Measurements from ENCODE around the gene ZGLP1. TPM values are rescaled to one million over a fixed set of nuclear protein-coding genes. Genes with fewer than 3 reads are reported as not detected.
"Not testable (repeated sequence)": the region's sequence is repeated elsewhere in the genome, so short reads cannot be mapped to it uniquely, and the experiment has no call there.

The ZGLP1 gene
- total RNA-seq, 4 donors from 2014 or later, result 0.58 to 1.2 (median 1.2) TPM

- intact Hi-C loops (cut with DNase I), result no loop called here
- DNase-seq (ENCODE audit: extremely low spot score), result no peak
- 80% methylated on average over 10 of the region's 10 CpGs for WGBS
- peaks cover 0 to 5% (median 1%) of the 10 kb centered on the region in 4 donors for H3K36me3 ChIP-seq
- no peaks in the 10 kb centered on the region for H3K27me3 ChIP-seq
- no peaks in the 10 kb centered on the region for H3K9me3 ChIP-seq
- H3K4me1 ChIP-seq, result peaks cover 0 to under 1% (median 0%) of the 10 kb centered on the region in 4 donors
- H3K4me3 ChIP-seq, result no peak overlapping the region
- H3K27ac ChIP-seq (replicated peaks in 1 of 4), result no peak overlapping the region
- TF ChIP-seq POLR2AphosphoS5 (IDR thresholded peaks at IDR 0.05) (no peak), EP300 (IDR thresholded peaks at IDR 0.05) (no peak), CTCF (IDR thresholded peaks at IDR 0.05) (no peak), POLR2A (IDR thresholded peaks at IDR 0.05; ENCODE audit: low read depth) (no peak)
These were observed 35.2 kb upstream of the ZGLP1 start for GRCh38 chr19:10344780-10345179.

DNA sequence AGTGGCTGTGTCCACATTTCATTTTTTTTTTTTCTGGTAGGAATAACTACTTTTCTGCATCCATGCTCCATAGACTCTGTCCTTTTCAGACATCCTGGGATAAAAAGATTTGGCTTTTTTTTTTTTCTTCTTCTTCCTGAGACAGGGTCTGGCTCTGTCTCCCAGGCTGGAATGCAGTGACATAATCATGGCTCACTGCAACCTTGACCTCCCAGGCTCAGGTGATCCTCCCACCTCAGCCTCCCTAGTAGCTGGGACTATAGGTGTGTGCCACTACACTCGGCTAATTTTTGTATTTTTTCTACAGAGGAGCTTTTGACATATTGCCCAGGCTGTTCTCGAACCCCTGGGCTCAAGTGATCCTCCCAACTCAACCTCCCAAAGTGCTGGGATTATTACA is 33.9 kb upstream of the ZGLP1 start:
- 73% methylated on average over 2 of the region's 2 CpGs for WGBS
- no peak for DNase-seq (ENCODE audit: extremely low spot score)
- H3K4me3 ChIP-seq, result no peak overlapping the region
- TF ChIP-seq POLR2AphosphoS5 (IDR thresholded peaks at IDR 0.05) (no peak), CTCF (IDR thresholded peaks at IDR 0.05) (no peak), POLR2A (IDR thresholded peaks at IDR 0.05; ENCODE audit: low read depth) (no peak)
- peaks cover 0 to 5% (median 0%) of the 10 kb centered on the region in 4 donors for H3K4me1 ChIP-seq
- intact Hi-C loops (cut with DNase I), result no loop called here
- no peaks in the 10 kb centered on the region for H3K36me3 ChIP-seq
- no peaks in the 10 kb centered on the region for H3K27me3 ChIP-seq
- H3K9me3 ChIP-seq, result no peaks in the 10 kb centered on the region
- H3K27ac ChIP-seq (replicated peaks in 1 of 4), result no peak overlapping the region

DNA sequence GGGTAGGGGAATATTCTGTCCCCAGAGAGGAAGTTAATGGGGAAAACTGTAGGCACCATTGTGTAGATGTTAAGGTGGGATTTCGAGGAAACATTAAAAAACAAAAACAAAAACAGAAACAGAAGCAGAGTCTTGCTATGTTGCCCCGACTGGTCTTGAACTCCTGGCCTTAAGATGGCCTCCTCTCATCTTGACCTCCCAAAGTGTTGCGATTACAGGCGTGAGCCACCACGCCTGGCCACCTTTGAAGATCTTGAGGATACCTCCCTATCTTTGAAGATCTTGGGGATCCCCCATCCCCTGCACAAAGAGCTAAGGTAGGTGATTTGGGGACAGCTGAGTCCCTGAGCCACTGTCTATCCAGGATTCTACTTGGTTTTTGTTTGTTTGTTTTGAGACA is 30.4 kb upstream of the ZGLP1 start:
- Histone ChIP-seq H3K9me3 (no peaks in the 10 kb centered on the region), H3K27ac (replicated peaks in 1 of 4) (no peak overlapping the region), H3K4me3 (no peak overlapping the region), H3K4me1 (peaks cover 3 to 13% (median 8%) of the 10 kb centered on the region in 4 donors), H3K36me3 (no peaks in the 10 kb centered on the region), H3K27me3 (no peaks in the 10 kb centered on the region)
- 87% methylated on average over 5 of the region's 5 CpGs for WGBS
- intact Hi-C loops (cut with DNase I), result no loop called here
- no peak for TF ChIP-seq CTCF (IDR thresholded peaks at IDR 0.05)
- no peak for TF ChIP-seq EP300 (IDR thresholded peaks at IDR 0.05)
- TF ChIP-seq POLR2AphosphoS5 (IDR thresholded peaks at IDR 0.05), result no peak
- no peak for TF ChIP-seq POLR2A (IDR thresholded peaks at IDR 0.05; ENCODE audit: low read depth)
- DNase-seq (ENCODE audit: extremely low spot score), result no peak

DNA sequence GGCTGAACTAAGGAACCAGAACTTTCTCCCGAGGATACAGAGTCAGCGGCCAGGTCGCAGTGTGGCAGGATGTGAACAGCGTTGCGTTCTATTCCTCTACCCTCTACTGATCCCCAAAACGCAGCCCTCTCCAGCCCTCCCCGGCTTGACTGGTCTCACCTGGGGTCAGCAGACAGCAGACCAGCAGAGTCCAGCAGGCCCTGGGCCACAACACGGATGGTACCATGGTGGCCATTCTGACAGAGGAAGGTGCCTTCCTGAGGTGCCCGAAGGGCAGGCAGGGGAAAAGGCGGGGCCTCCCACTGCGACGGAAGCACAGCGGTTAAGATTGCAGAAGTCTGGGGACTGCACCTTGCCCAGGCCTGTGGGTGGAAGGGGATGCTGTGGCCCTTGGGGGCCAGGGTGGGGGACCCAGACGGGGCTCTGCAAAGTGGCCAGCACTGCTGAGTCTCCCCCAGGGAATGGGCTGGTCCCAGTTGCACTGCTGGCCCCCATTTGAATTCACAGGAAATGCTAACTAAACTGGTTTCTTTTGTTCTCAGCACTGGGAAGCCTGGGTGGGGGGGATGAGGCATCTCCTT is 29.9 kb upstream of the ZGLP1 start, which contains the start of gene ICAM3:
TSS of gene ICAM3 (minus strand) at position 245 of the 581 bp plus-strand sequence. CDS start at position 235, 10 bp downstream.
- Histone ChIP-seq H3K4me3 (peak within 1 kb of the TSS in 2 of 4 donors; percentile 9 to 36), H3K4me1 (peaks cover 6 to 17% (median 10%) of the 10 kb centered on the region in 4 donors), H3K27ac (replicated peaks in 1 of 4) (no peak within 1 kb of the TSS), H3K27me3 (no peaks in the 10 kb centered on the region), H3K36me3 (no peaks in the 10 kb centered on the region), H3K9me3 (no peaks in the 10 kb centered on the region)
- intact Hi-C loops (cut with DNase I), result no loop called here
- WGBS, result 43% methylated on average over 12 of the region's 14 CpGs
- DNase-seq (ENCODE audit: extremely low spot score), result no peak
- TF ChIP-seq CTCF (IDR thresholded peaks at IDR 0.05), result no peak
- TF ChIP-seq EP300 (IDR thresholded peaks at IDR 0.05), result no peak
- no peak for TF ChIP-seq POLR2A (IDR thresholded peaks at IDR 0.05; ENCODE audit: low read depth)

DNA sequence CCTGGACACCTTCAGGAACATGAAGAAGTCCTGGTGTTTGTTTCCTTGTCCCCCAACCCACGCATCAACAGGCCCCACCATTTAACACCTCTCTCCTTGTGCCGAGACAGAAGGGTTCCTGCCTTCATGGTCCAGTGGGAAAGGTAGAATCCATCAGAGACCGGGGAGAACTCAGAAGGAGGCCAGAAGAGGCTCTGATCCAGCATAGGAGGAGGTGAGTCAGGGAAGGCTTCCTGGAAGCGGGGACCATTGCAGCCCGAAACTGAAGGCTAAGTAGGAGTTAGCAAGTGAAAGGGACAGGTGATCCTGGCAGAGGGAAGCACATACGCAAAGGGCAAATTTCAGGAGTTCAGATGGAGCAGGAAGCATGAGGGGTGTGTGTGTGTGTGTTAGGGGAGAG is 29.3 kb upstream of the ZGLP1 start:
- Histone ChIP-seq H3K9me3 (no peaks in the 10 kb centered on the region), H3K36me3 (no peaks in the 10 kb centered on the region), H3K4me1 (peaks cover 12 to 22% (median 15%) of the 10 kb centered on the region in 4 donors), H3K4me3 (peak overlapping the region in 1 of 4 donors; percentile 36), H3K27ac (replicated peaks in 1 of 4) (no peak overlapping the region), H3K27me3 (no peaks in the 10 kb centered on the region)
- 84% methylated on average over 6 of the region's 6 CpGs for WGBS
- intact Hi-C loops (cut with DNase I), result no loop called here
- TF ChIP-seq CTCF (IDR thresholded peaks at IDR 0.05) (no peak), EP300 (IDR thresholded peaks at IDR 0.05) (no peak), POLR2AphosphoS5 (IDR thresholded peaks at IDR 0.05) (no peak), POLR2A (IDR thresholded peaks at IDR 0.05; ENCODE audit: low read depth) (no peak)
- no peak for DNase-seq (ENCODE audit: extremely low spot score)

DNA sequence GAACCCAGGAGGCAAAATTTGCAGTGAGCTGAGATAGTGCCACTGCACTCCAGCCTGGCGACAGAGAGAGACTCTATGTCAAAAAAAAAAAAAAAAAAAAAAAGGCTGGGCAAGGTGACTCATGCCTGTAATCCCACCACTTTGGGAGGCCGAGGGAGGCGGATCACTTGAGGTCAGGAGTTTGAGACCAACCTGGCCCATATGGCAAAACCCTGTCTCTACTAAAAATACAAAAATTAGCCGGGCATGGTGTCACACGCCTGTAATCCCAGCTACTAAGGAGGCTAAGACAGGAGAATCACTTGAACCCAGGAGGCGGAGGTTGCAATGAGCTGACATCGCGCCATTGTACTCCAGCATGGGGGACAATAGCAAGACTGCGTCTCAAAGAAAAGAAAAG is 27.1 kb upstream of the ZGLP1 start:
- H3K36me3 ChIP-seq; intact Hi-C loops (cut with DNase I); H3K27ac ChIP-seq (replicated peaks in 1 of 4); DNase-seq (ENCODE audit: extremely low spot score); H3K27me3 ChIP-seq; H3K9me3 ChIP-seq; H3K4me3 ChIP-seq: not testable (repeated sequence)
- peaks cover 27 to 38% (median 30%) of the 10 kb centered on the region in 4 donors for H3K4me1 ChIP-seq
- 95% methylated on average over 9 of the region's 9 CpGs for WGBS

All from esophagus muscularis mucosa (tissue), 4 donors.